PC-3 (cell line): ENCODE results near the gene TEX2. TPM values are rescaled to one million over a fixed set of nuclear protein-coding genes. Genes with fewer than 3 reads are reported as not detected.

Experiments
- ATAC-seq: fragments of 200-7000 bp; cut with Tn5 transposase; 2 replicates; pipeline ENCODE4 v1.9.1; 2020; ENCODE audit warnings: mild to moderate bottlenecking, moderate library complexity
- BruUV-seq: library from RNA; stranded (reverse); fragments of 400-500 nt; replicated peaks from 2 replicates; lab custom pipeline; 2021; lab: Mats Ljungman, UMichigan
- CTCF ChIA-PET: fragments of 300-600 bp; sonication (Branson Sonifier 250); formaldehyde crosslinking; loops from one replicate; lab custom pipeline; 2022; ENCODE audit warnings: antibody characterized with exemption; lab: Charles Lee
- POLR2A ChIA-PET: fragments of 300-600 bp; sonication (Branson Sonifier 250); formaldehyde crosslinking; loops from one replicate; lab custom pipeline; 2022; ENCODE audit warnings: antibody characterized with exemption; ENCODE audit not compliant: unreplicated experiment; lab: Charles Lee
- DNase-seq: peaks from one replicate; pipeline ENCODE4 v3.0.0-alpha.2; 2015
- H2AFZ ChIP-seq: fragments of 300-600 bp; sonication (generic); 2 replicates; pipeline ENCODE4 v1.6.0; 2016; ENCODE audit warnings: antibody characterized with exemption, low read length
- H3F3A ChIP-seq: fragments of 300-600 bp; sonication (generic); one replicate; pipeline ENCODE4 v1.6.0; 2017; ENCODE audit warnings: antibody characterized with exemption, low read length, control low read depth, mild to moderate bottlenecking; ENCODE audit not compliant: unreplicated experiment
- H3K27ac ChIP-seq: fragments of 300-600 bp; sonication (generic); 2 replicates; pipeline ENCODE4 v1.5.1; 2016; ENCODE audit warnings: mild to moderate bottlenecking, low read length
- H3K27me3 ChIP-seq: fragments of 300-600 bp; sonication (generic); 2 replicates; pipeline ENCODE4 v1.6.1; 2016; ENCODE audit warnings: low read length, mixed read lengths
- H3K36me3 ChIP-seq: fragments of 300-600 bp; sonication (generic); 2 replicates; pipeline ENCODE4 v1.6.1; 2016; ENCODE audit warnings: low read depth, mixed run types, low read length, mixed read lengths
- H3K4me1 ChIP-seq: fragments of 300-600 bp; sonication (generic); 2 replicates; pipeline ENCODE4 v1.5.1; 2016; ENCODE audit warnings: low read length; ENCODE audit not compliant: insufficient read depth
- H3K4me2 ChIP-seq: fragments of 300-600 bp; sonication (generic); 2 replicates; pipeline ENCODE4 v1.6.0; 2016; ENCODE audit warnings: low read length
- H3K4me3 ChIP-seq: fragments of 300-600 bp; sonication (generic); 2 replicates; pipeline ENCODE4 v1.5.1; 2016; ENCODE audit warnings: mild to moderate bottlenecking, low read length, mixed read lengths
- H3K79me2 ChIP-seq: fragments of 300-600 bp; sonication (generic); 2 replicates; pipeline ENCODE4 v1.6.1; 2017; ENCODE audit warnings: low read length, mixed read lengths
- H3K9ac ChIP-seq: fragments of 300-600 bp; sonication (generic); 2 replicates; pipeline ENCODE4 v1.6.0; 2016; ENCODE audit warnings: mild to moderate bottlenecking, low read length
- H3K9me2 ChIP-seq: fragments of 300-600 bp; sonication (generic); replicated peaks from 2 replicates; pipeline ENCODE4 v1.6.1; 2016; ENCODE audit warnings: mixed run types, low read length, mixed read lengths
- H3K9me3 ChIP-seq: fragments of 300-600 bp; sonication (generic); 2 replicates; pipeline ENCODE4 v1.6.1; 2016; ENCODE audit warnings: low read length, mixed read lengths
- H4K20me1 ChIP-seq: fragments of 300-600 bp; sonication (generic); 2 replicates; pipeline ENCODE4 v1.6.1; 2016; ENCODE audit warnings: low read length, mixed read lengths
- CTCF ChIP-seq: fragments of 300-600 bp; sonication (generic); conservative IDR thresholded peaks from 2 replicates; pipeline ENCODE4 v1.5.1; 2017; ENCODE audit warnings: antibody characterized with exemption, low read depth, mild to moderate bottlenecking, low read length
- EZH2 ChIP-seq: fragments of 300-600 bp; sonication (generic); IDR thresholded peaks from one replicate; pipeline ENCODE4 v1.6.1; 2017; ENCODE audit warnings: antibody characterized with exemption, mild to moderate bottlenecking, low read length; ENCODE audit not compliant: unreplicated experiment
- EZH2phosphoT487 ChIP-seq: fragments of 300-600 bp; sonication (generic); IDR thresholded peaks from 2 replicates; pipeline ENCODE4 v1.6.1; 2018; ENCODE audit warnings: mild to moderate bottlenecking, antibody characterized with exemption, low read length, borderline replicate concordance
- intact Hi-C: fragments of 100-400 bp; cut with micrococcal nuclease; formaldehyde crosslinking; loops from 2 replicates; pipeline ENCODE4 v1.9.0; 2023
- total RNA-seq: library from RNA; depleted of rRNA; stranded (reverse); fragments of >200 nt; gene quantifications from 2 replicates; pipeline ENCODE4 v1.2.3, GENCODE V29; 2014

The TEX2 gene
- total RNA-seq, 1 experiment from 2014 or later = 44.2 TPM

GRCh38 chr17:64163468-64163867 lies 99.6 kb downstream of the TEX2 start:
- Histone ChIP-seq H3K9me3 (no peaks in the 10 kb centered on the region), H3K4me2 (no peak overlapping the region), H3K4me1 (no peaks in the 10 kb centered on the region), H3K4me3 (no peak overlapping the region), H3K79me2 (no peaks in the 10 kb centered on the region), H3K9me2 (no peaks in the 10 kb centered on the region), H4K20me1 (no peaks in the 10 kb centered on the region), H3K36me3 (peaks cover 4% of the 10 kb centered on the region; the same call in 1 of the 2 replicates), H2AFZ (no peak overlapping the region), H3K9ac (no peak overlapping the region), H3K27me3 (no peaks in the 10 kb centered on the region), H3F3A (no peaks in the 10 kb centered on the region), H3K27ac (no peak overlapping the region)
- CTCF ChIA-PET = no interaction called here
- DNase-seq (no peak), ATAC-seq (no peak)
- TF ChIP-seq CTCF (no peak), EZH2 (no peak), EZH2phosphoT487 (no peak)
- intact Hi-C loops = no loop called here
- no TSS peak for BruUV-seq
- POLR2A ChIA-PET = no interaction called here

- no peaks in the 10 kb centered on the region for H3K27me3 ChIP-seq
- DNase-seq (no peak), ATAC-seq (no peak)
- no peaks in the 10 kb centered on the region for H3K79me2 ChIP-seq
- H2AFZ ChIP-seq = no peak overlapping the region
- H3K4me3 ChIP-seq = no peak overlapping the region
- H3K9me2 ChIP-seq = no peaks in the 10 kb centered on the region
- CTCF ChIA-PET = no interaction called here
- no TSS peak for BruUV-seq
- H3K4me1 ChIP-seq = peaks cover 6% of the 10 kb centered on the region
- no peak overlapping the region for H3K9ac ChIP-seq
- H3K9me3 ChIP-seq = no peaks in the 10 kb centered on the region
- intact Hi-C loops = no loop called here
- H3K4me2 ChIP-seq = no peak overlapping the region
- peaks cover 4% of the 10 kb centered on the region; the same call in 1 of the 2 replicates for H3K36me3 ChIP-seq
- POLR2A ChIA-PET = no interaction called here
- H4K20me1 ChIP-seq = no peaks in the 10 kb centered on the region
- H3K27ac ChIP-seq = no peak overlapping the region
- no peaks in the 10 kb centered on the region for H3F3A ChIP-seq
- TF ChIP-seq EZH2phosphoT487 (no peak), EZH2 (no peak), CTCF (no peak)
These were observed 100.5 kb downstream of the TEX2 start for GRCh38 chr17:64162554-64162953.

GRCh38 chr17:64161380-64162176 lies 101.5 kb downstream of the TEX2 start:
- H3K36me3 ChIP-seq = peaks cover 7% of the 10 kb centered on the region; the same call in 1 of the 2 replicates
- no peaks in the 10 kb centered on the region for H3K9me3 ChIP-seq
- H3K27me3 ChIP-seq = no peaks in the 10 kb centered on the region
- no peaks in the 10 kb centered on the region for H3K79me2 ChIP-seq
- TF ChIP-seq CTCF (no peak), EZH2 (no peak), EZH2phosphoT487 (no peak)
- no peak for DNase-seq
- no peaks in the 10 kb centered on the region for H3K9me2 ChIP-seq
- H4K20me1 ChIP-seq = no peaks in the 10 kb centered on the region
- ChIA-PET POLR2A (no interaction called here), CTCF (no interaction called here)
- intact Hi-C loops = no loop called here
- BruUV-seq = no TSS peak
- ATAC-seq = no peak
- no peaks in the 10 kb centered on the region for H3F3A ChIP-seq
- H3K27ac ChIP-seq = no peak overlapping the region
- H3K4me2 ChIP-seq = no peak overlapping the region
- H3K4me3 ChIP-seq = no peak overlapping the region
- peaks cover 16% of the 10 kb centered on the region for H3K4me1 ChIP-seq
- no peak overlapping the region for H3K9ac ChIP-seq
- H2AFZ ChIP-seq = no peak overlapping the region
